SK-N-DZ (cell line): ENCODE measurements around the gene YAF2.
A peak's percentile ranks its signal among the peaks of the same experiment; 100 is the strongest.

Experiments used
- DNase-seq: peaks from one replicate; pipeline ENCODE4 v3.0.0-alpha.2; 2015; ENCODE audit warnings: low spot score

The YAF2 gene

DNA sequence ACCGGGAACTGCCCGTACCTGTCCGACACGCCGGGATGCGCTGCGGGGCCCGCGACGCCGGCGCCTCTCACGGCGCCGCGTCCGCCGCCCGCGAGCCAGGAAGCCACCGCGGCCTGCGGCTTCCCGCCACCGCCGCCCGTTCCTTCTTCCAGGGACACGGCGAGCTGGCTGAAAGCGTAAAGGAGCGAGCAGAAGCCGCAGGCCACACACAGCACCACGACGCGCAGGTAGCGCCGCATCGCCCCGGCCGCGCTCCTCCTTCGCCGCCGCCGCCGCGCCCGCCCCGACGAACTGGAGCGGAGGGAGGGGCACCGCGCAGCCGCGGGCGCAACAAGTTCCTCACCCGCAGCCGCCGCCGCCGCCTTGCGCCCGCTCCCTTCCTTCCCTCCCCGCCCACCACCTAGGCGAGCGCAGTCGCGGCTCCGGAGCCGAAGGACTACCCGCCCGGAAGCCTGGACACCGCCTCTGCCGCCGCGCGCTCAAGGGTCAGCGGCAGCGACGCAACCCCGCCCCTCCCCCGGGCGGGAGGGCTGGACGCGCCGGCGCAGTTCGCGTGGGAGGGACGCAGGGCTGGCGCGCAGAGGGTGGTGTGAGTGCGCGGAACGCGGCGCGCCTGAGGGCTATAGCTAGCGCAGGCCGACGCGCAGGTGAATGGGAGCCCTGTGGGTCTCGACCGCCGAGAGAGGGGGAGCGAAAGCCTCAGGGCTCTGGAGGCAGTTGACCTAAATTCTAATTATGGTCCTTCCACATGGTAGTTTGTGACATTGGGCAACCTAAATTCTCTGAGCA lies 93.4 kb downstream of the YAF2 start, which contains the start of gene GXYLT1:
Gene GXYLT1 (minus strand): TSS at position 467 of the 789 bp plus-strand sequence. CDS start 228 bp downstream, at position 239.
- peak; percentile 95 for DNase-seq

- peak; percentile 56 for DNase-seq
Measured at GRCh38 chr12:42144158-42144407, 94.0 kb downstream of the YAF2 start.

DNA sequence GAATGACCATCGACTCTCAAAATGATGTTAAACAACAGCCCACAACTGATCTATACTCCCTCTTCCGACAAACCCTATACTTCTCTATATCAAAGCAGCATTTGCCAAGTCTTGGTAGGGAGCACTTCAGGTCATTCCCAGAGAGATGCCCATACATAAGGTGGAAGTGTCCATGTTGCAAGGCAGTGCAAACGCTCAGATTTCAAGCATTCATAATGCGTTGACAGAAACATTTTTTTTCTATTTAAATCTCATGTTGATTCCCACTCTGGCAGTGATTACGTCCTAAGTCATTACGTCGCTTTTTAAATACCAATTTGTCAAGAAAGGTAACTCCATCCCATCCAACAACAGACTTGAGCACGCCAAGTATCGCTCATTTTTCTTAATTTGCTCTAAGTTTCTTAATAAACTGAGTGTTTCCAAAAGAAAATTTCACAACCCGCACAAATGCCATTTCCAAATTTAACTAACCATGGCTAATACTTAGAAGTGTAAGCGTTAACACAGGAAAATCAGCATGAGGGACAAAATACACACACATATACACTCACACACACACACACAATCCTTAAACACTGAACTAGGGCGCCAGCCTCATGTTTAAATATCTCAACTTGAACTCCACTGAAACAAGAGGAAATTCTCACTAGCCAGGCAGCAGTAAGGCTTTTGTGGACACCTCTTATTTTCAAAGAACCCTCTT lies 94.4 kb downstream of the YAF2 start:
- DNase-seq: peak; percentile 59

- no peak for DNase-seq
Measured at GRCh38 chr12:42141981-42142606, 96.0 kb downstream of the YAF2 start.

DNA sequence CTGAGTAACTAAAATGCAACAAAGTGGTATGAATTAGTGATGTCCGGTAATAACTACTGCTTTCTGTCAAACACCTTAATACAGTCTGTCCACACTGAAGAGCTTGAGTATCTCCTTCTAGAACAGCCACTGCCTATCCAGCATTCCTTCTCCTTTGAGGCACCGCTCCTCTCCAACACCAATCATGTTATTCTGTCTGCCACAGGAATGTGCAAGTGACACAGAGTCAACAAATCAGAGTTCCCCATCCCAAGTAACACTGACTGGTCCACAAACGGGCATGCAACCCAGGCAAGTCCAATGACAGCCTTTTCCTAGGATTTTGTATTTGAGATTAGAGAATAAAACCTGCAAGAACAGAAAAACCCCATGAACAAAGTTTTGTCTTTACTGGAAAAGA lies 97.1 kb downstream of the YAF2 start:
- DNase-seq: no peak

GRCh38 chr12:42135259-42135814 lies 102.7 kb downstream of the YAF2 start:
- DNase-seq: no peak

DNA sequence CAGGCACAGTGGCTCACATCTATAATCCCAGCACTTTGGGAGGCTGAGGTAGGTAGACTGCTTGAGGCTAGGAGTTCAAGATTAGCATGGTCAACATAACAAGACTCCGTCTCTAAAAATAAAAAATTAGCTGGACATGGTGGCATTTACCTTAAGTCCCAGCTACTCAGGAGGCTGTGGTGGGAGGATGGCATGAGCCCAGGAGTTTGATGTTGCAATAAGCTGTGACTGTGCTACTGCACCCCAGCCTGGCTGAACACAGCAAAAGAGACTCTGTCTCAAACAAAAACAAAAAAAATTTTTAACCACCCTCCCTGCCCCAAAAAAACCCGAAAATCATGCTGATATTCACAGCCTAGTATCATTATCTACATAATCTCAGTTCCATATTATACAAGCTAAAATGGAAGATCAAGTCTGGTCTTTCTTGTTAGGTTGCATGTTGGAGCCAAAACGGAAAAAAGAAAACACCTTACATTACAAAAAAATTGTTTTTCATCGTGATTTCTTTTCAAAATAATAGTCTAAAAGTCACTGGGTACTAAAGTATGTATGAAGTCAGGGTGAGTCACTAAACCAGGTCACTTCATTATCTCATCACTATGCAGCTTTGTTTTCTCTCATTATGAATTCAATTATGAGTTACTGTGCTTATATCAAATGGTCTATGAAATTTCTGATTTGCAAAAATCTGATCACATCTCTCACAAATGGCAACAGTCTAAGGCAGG lies 107.2 kb downstream of the YAF2 start:
- DNase-seq: no peak

DNA sequence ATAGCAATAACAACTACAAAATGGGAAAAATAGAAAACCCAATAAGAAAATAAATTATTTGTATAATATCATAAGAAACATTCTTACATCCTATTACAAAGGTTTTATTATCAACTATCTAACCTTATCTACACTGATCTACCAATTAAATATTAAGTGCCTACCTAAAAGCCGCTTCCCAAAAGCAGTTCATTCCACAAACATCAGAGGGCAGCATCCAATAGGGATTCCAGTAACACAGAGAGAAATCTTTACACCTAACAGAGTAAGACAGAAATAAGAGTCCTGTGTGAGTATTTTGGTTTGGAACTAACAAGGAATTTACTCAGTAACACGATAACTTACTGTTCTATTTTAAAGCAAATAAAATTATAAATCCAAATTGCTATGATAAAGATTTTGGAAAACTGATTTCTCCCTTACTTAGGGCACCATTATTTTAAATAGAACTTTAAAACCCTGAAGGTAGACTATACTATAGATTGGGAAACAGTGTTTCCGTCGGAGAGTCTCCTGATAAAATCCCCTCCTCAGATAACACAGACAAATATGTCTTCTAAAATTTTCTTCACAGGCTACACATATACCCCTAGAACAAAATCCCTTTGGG lies 108.3 kb downstream of the YAF2 start:
- DNase-seq: peak; percentile 74

- no peak for DNase-seq
Measured at GRCh38 chr12:42128888-42129287, 109.2 kb downstream of the YAF2 start.

GRCh38 chr12:42128327-42128726 lies 109.7 kb downstream of the YAF2 start:
- no peak for DNase-seq

DNA sequence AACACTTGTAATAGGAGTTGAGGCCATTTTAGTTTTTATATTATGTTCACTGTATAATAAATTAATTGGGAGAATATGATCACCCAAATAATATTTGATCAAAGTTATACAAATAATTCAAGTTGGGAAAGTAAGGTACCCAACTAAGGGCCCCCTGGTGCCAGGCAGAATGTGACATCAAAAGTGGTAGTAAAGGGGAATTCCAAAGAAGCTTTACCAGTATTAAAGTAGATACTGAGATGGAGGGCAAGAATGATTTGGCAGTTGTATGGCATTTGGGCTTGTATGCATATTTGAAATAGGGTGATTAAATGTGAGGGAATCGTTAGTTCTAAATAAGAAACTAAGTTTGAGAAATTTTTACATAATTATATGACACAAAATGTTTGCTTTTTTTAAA lies 111.1 kb downstream of the YAF2 start:
- DNase-seq: no peak

DNA sequence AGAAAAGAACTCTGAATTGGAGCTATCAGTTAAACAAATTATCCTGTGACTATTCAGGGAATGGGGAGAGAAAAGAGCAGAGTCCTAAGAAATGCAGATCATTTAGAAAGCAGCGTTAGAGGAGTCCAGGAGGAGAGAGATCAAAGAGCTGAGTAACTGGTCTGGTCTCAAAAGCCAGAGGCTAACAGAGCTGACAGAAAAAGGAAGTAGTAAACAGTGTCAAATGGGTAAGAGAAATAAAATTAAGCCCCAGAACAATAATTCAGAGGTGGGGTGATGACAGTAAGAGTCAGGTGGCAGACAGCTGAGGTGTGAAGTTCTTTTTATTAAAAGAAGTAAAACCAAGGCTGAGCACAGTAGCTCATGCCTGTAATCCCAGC lies 112.7 kb downstream of the YAF2 start:
- DNase-seq: no peak

GRCh38 chr12:42124764-42125387 lies 113.2 kb downstream of the YAF2 start:
- DNase-seq: no peak

GRCh38 chr12:42119085-42119633 lies 118.9 kb downstream of the YAF2 start:
- no peak for DNase-seq

- DNase-seq: no peak
Measured at GRCh38 chr12:42118136-42118879, 119.7 kb downstream of the YAF2 start.

- DNase-seq: no peak
Measured at GRCh38 chr12:42109031-42109430, 129.0 kb downstream of the YAF2 start.
